ENCODE results near the gene SLC30A2. TPM values are rescaled to one million over a fixed set of nuclear protein-coding genes. Genes with fewer than 3 reads are reported as not detected.

Gene SLC30A2
- total RNA-seq, 1 experiment from 2014 or later = not detected

- TF ChIP-seq REST (IDR thresholded peaks at IDR 0.05; ENCODE audit: low read depth) = no peak
- TF ChIP-seq ZFX (IDR thresholded peaks at IDR 0.05) = no peak
- no peak for TF ChIP-seq CEBPB (IDR thresholded peaks at IDR 0.05; ENCODE audit: low read depth)
- no peak for TF ChIP-seq JUND (IDR thresholded peaks at IDR 0.05)
- TF ChIP-seq RAD21 (IDR thresholded peaks at IDR 0.05; ENCODE audit: low read depth) = no peak
- TF ChIP-seq EGR1 (IDR thresholded peaks at IDR 0.05; ENCODE audit: low read depth) = no peak
- no peak for TF ChIP-seq YY1 (IDR thresholded peaks at IDR 0.05; ENCODE audit: extremely low read depth, insufficient replicate concordance, low read depth, low read length)
Measured at GRCh38 chr1:25991937-25992688, 53.8 kb downstream of the SLC30A2 start (continued).

GRCh38 chr1:25990702-25991395 is 55.1 kb downstream of the SLC30A2 start:
- no peak overlapping the region for H3K4me2 ChIP-seq (ENCODE audit: low read length)
- ChIA-PET POLR2A (no interaction called here), RAD21 (ENCODE audit: low non-redundant PET in 1 of 2, low total read pairs in 2 of 2, uncharacterized antibody in 2 of 2, unreplicated experiment in 2 of 2) (no interaction called here), CTCF (no interaction called here)
- H3K79me2 ChIP-seq (ENCODE audit: insufficient read depth, low read length) = no peaks in the 10 kb centered on the region; the same call in 1 of the 2 replicates
- H3K9ac ChIP-seq (ENCODE audit: low read length) = no peak overlapping the region
- H2AFZ ChIP-seq (ENCODE audit: low read depth, low read length, poor library complexity, severe bottlenecking) = no peak overlapping the region
- no peaks in the 10 kb centered on the region for H4K20me1 ChIP-seq (ENCODE audit: insufficient read depth)
- peaks cover 0 to 12% of the 10 kb centered on the region in 2 experiments; a peak in 2 of 4 replicates for H3K4me1 ChIP-seq (ENCODE audit: control insufficient read depth in 1 of 2, insufficient read depth in 2 of 2, low read length in 2 of 2)
- intact Hi-C loops (cut with micrococcal nuclease) = loop anchor here (10.0 kb wide), 1 partner anchor 446 kb away; the partner anchor contains the start of gene LDLRAP1
- no peaks in the 10 kb centered on the region for H3K9me3 ChIP-seq (ENCODE audit: control insufficient read depth in 1 of 2, insufficient read depth in 1 of 2, low read depth in 1 of 2, low read length in 2 of 2)
- H3K27ac ChIP-seq (ENCODE audit: low read depth, low read length) = no peak overlapping the region
- no peaks in the 10 kb centered on the region for H3K27me3 ChIP-seq (ENCODE audit: insufficient read depth, low read length)
- ATAC-seq (no peak), DNase-seq (ENCODE audit: low read depth, low spot score) (no peak)
- H3K4me3 ChIP-seq (replicated peaks in 1 of 2; ENCODE audit: low read depth in 1 of 2, low read length in 2 of 2) = no peak overlapping the region
- H3K36me3 ChIP-seq (ENCODE audit: control insufficient read depth in 1 of 2, insufficient read depth in 2 of 2, low read length in 2 of 2) = peaks cover 0 to 2% of the 10 kb centered on the region in 2 experiments; a peak in 1 of 4 replicates
- H3K9me2 ChIP-seq (ENCODE audit: insufficient read depth) = no peaks in the 10 kb centered on the region
- no TSS peak for BruUV-seq (replicated peaks)
- TF ChIP-seq POLR2A (IDR thresholded peaks at IDR 0.05; ENCODE audit: borderline replicate concordance, extremely low read depth, insufficient read depth, insufficient read length) (no peak), CBX3 (IDR thresholded peaks at IDR 0.05; ENCODE audit: low read depth) (no peak), ZNF274 (IDR thresholded peaks at IDR 0.05; ENCODE audit: low read depth, low read length) (no peak), FOSL1 (IDR thresholded peaks at IDR 0.05; ENCODE audit: low read depth) (no peak), POLR2AphosphoS5 (IDR thresholded peaks at IDR 0.05; ENCODE audit: low read depth, low read length) (no peak), ZFX (IDR thresholded peaks at IDR 0.05) (no peak), REST (IDR thresholded peaks at IDR 0.05; ENCODE audit: low read depth) (no peak), CTCF (IDR thresholded peaks at IDR 0.05 in 2 of 3, conservative IDR thresholded peaks at IDR 0.05 in 1 of 3; ENCODE audit: borderline replicate concordance in 1 of 3, insufficient read depth in 1 of 3, low read depth in 2 of 3, low read length in 2 of 3) (no peak), JUND (IDR thresholded peaks at IDR 0.05) (no peak)
